H54 (cell line): ENCODE data around the gene CLTB.

Experiments
- DNase-seq: peaks from one replicate; pipeline ENCODE4 v3.0.0; 2011; ENCODE audit warnings: low spot score, mixed read lengths; ENCODE audit not compliant: insufficient read length
- FAIRE-seq: peaks from 3 replicates; lab custom pipeline; 2011; peaks lifted over from hg19 to GRCh38; lab: Jason Lieb, UNC
- POLR2A ChIP-seq: IDR thresholded peaks from 2 replicates; pipeline ENCODE4 v1.6.1; 2011; ENCODE audit warnings: low read depth, mild to moderate bottlenecking, low read length

CLTB gene

DNA sequence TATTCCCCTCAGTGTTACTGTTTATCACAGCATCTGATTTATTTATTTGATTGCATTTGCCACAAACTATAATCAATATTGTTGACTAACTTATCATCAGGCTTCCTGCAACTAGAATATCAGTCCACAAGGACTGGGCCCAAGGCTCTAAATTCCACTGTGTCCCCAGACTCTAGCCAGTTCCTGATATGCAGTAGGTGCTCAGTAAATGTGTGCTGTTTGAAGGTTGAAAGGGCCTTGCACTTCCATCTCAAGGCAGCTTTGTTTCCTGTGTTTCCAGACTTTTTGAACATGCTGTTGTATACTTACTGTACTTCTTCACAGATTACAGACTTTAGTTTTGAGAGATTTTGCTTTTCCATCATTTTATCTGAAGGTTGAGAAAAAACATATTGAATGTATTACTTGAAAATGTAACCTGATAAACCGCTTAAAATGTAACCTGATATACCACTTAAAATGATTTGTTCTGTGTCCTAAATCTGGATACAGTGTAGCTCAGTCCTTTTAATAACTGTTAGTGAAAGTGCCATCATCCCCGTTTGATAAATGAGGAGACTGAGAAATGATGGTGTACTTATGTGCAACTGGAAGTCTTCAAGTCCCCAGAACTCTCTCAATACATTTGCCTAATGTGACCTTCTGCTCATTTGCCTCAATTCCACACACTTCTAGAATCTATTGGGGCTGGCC is 73.4 kb downstream of the CLTB start:
- DNase-seq: no peak
- no peak for FAIRE-seq
- no peak for TF ChIP-seq POLR2A
